NCI-H2081 (cell line): ENCODE data around the gene KPNA1.
"Not testable (repeated sequence)": the region's sequence is repeated elsewhere in the genome, so short reads cannot be mapped to it uniquely, and the experiment has no call there.

Source experiments
- DNase-seq, 2 experiments: peaks; one replicate each; lab custom pipeline; 2025; lab: John Stamatoyannopoulos, UW

KPNA1 gene

DNA sequence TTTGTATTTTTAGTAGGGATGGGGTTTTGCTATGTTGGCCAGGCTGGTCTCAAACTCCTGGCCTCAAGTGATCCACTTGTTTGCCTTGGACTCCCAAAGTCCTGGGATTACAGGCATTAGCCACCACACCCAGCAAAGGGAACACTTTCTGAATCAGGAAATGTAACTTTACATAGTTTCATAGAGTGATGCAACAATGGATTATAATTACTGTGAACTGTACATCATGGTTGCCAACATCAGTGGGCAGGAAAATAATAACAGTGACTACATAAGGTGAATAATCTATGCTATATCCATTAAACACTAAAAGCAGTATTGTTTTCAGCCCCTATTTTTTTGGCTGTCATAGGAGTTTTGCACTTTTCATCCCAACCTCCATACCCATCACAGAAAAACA is 5.0 kb upstream of the KPNA1 start:
- no peak for DNase-seq

DNA sequence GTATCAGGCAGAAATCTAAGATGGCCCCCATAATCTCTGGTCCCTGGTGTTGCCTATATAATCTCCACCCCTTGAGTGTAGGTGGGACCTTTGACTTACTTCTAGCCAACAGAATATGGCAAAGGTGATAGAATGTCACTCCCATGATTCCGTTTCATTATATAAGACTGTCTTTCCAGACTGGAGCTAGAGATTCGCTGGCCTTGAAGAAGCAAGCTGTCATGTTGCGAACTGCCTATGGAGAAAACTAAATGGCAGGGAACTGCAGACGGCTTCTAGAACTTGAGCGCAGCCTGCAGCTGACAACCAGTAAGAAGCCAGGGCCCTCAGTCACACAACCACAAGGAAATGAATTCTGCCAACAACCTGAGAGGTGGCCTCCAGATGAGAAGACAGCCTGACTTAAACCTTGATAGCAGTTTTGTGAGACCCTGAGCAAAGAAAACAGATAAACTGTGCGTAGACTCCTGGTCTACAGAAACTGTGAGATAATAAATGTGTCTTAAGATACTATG is 2.2 kb upstream of the KPNA1 start:
- DNase-seq = no peak

DNA sequence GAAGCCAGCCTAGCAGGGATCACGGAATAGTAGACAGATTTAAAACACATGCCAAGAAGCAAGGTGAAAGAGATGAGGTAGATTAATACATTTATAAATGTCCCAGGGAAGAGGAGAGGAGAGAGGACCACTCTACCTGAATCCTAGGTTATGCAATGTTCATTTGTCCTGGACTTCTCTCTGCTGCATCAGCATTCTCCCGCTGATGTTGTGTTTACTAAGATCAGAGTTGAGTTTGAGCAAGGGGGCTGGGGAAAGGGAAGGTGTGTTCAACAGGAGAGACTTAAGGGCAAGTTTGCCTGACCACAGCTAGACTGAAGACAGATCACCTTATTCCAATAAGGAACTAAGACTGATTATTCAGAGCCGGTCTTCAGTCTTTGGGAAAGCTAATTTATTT is 1.1 kb upstream of the KPNA1 start:
- no peak for DNase-seq

DNA sequence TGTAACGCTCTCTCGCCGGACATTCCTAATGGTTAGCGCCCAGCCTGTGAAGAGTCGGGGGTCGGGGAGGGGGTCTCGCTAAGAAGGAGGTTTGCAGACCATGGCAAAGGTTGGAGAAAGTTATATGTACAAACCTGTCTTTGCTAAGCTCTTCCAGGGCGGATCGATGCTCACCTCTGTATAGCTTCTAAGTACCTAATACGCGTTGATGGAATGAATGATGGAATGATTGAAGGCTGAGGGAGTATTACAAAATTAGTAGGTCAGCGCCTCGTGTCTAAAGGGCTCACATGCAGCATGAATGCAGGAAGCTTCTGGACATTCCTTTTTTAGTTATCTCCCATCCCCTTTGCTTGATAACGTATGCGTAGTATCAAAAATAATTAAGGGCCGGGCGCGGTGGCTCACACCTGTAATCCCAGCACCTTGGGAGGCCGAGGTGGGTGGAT is 305 bp upstream of the KPNA1 start:
- no peak for DNase-seq

DNA sequence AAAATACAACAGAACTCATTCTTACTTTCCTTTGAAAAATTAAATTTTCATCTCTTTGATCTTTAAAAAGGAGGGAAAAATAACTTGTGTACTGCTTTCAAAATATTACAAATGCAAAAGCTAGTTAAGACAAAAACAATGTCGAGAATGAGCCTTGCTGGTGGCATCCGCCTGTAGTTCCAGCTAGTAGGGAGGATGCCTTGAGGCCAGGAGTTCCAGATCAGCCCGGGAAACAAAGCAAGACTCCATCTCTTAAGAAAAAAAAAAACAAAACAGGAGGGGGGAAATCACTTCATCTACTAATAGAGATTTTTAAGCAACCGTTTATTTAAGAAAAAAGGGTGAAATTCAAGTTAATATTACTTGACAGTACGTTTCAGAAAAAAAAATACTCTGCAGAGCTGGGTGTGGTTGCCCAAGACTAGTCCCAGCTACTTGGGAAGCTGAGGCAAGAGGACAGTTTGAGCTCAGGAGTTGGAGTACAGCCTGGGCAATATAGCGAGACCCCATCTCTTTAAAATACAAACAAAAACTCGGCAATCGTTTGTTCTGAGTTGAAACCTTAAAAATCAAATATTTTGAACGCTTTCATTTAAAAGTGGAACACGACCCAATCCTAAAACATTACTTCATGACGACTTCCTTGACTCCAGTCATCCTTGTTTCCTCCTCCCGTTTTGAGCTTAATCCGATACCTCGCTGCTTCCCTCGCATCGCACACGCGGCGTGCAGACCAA is 1.2 kb downstream of the KPNA1 start:
- DNase-seq = no peak

DNA sequence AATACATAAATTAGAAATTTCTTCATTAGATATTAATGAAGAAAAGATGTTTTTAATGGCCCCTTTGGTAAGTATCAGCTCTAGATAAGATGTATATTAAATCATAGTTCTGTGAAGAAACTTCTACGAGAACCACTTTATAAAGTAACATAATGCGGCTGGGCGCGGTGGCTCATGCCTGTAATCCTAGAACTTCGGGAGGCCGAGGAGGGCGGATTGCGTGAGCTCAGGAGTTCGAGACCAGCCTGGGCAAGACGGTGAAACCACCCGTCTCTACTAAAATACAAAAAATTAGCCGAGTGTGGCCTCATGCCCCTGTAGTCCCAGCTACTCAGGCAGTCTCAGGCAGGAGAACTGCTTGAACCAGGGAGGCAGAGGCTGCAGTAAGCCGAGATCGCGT is 2.5 kb downstream of the KPNA1 start:
- no peak for DNase-seq

DNA sequence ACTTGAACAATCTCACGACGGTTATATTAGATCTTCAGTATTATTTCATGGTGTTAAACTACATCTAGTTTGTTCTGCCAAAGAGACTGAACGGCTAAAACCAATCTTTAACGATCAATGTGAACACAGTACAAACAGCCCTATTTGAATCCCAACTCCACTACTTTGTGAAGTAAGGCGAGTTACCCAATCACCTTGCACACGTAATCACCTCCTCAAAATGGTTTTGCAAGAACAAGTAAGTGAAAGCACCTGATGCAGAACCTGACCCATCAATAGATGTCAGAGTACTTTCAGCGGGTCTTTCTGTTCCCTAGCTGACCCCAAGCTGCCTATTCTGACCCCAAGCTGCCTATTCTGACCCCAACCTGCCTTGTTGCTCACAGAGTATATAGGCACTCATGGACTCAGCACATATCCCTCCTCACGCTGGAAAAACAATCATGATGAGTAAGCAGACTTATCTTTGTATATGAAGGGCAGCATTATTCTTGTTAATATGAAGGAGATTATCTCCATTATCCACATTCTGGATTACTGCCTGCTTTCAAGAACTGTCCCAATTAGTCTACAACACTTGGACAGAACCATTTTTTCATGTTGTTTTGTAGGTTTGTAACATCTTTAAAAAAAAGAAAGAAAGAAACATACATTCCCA is 3.7 kb downstream of the KPNA1 start:
- DNase-seq = no peak

DNA sequence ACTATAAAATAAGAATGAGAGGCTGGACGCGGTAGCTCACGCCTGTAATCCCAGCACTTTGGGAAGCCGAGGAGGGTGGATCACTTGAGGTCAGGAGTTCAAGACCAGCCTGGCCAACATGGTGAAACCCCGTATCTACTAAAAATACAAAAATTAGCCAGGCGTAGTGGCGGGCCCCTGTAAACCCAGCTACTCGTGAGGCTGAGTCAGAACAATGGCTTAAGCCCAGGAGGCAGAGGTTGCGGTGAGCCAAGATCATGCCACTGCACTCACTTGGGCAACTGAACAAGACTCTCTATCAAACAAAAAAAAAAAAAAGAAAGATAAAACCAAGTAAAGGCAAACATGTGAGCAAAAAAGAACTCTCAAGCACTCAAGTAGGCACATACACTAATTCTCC is 5.8 kb downstream of the KPNA1 start:
- not testable (repeated sequence) for DNase-seq

DNA sequence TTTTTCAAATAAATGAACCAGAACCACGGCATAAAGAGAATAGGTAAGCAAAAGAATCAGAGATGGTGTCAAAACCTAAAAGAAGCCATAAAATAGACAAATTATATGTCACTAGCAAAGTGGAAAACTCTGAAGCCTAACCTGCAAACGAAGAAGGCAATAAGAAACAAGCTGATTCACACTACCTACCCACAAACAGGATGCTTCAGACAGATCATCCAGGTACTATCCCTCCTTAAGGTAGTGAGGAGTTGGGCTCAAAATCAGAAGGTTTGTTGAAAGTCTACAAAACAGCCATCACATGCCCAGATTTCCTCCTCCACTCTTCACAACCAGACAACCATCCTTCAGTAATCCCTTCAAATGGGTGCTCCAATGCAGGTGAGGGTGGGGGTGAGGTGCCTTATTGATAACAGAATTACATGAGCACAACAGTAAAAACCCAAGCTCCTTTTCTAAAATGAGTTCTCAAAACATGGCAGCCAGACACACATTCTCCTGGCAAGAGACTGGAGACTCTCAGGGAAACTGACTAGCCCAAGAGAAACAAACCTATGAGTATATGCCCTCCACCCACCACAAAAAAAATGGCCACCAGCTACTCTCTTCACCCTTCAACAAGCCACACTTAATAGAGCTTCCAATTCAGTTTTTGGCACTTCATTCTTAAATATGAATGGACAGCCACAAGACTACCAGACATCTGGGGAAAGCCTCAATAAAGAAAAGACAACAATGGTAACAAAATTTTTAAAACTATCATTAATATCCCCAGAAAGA is 6.4 kb downstream of the KPNA1 start:
- DNase-seq = no peak

DNA sequence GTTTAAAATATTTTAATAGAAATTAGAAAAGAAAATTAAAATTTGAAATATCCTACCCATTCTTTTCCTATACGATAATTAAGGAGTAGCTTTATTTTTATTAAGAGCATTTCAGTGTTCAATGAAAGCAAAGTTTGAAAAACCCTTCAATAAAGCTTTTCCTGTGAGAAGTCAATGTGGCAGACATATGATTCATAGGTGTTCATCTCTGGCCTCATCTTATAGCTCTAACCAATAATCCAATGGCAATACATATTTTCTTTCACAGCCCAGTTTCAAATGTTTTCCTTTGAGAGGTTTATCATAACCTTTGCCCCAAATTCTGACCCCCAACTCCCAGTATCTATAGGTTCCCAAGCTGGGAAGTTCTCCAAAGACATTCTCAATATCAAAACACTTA is 8.3 kb downstream of the KPNA1 start:
- no peak for DNase-seq

DNA sequence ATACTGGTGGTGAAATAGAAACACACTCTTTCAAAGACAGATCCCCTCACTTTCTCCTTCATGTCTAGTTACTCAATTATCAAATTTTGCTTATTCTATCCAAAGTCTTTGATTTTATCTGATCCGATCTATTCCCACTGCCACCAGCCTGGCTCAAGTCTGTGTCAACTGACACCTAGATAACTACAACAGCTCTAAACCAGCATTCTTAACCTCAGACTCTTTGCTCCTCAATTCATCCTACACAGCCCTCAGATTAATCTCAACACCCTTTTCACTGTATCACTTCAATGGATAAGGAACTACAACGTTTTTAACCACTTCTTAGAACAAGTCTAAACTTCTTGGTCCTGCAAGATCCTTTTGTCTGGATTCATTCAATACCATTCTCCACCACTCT is 9.1 kb downstream of the KPNA1 start:
- DNase-seq = no peak

DNA sequence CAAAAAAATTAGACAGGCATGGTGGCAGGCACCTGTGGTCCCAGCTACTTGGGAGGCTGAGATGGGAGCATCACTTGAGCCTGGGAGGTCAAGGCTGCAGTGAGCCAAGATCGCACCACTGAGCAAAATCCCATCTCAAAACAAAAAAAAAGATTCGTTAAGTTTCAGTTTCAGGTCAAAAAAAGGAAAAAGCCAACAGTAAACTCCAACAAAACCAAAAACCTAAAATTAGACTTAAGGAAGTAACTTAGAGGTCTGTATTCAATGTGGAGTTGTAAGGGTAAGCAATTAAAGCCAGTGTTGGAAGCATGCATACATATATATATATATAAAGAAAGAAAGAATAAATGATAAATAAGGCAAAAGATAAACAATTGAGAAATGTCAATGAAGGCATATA is 11.8 kb downstream of the KPNA1 start:
- DNase-seq = no peak

DNA sequence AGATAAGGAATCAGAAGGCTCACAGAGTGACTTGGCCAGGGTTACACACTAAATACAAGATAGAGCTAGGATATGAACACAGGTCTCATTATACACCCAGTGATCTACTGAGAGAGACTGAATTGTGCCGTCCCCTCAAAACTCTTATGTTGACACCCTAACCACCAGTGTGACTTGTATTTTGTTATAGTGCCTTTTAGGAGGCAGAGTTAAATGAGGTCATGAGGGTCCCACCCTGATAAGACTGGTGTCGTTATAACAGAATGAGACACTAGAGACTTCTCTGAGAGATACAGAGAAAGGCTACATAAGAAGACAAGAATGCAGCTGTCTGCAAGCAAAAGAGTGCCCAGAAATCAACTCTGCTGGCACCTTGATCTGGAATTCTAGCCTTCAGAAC is 12.6 kb downstream of the KPNA1 start:
- no peak for DNase-seq

DNA sequence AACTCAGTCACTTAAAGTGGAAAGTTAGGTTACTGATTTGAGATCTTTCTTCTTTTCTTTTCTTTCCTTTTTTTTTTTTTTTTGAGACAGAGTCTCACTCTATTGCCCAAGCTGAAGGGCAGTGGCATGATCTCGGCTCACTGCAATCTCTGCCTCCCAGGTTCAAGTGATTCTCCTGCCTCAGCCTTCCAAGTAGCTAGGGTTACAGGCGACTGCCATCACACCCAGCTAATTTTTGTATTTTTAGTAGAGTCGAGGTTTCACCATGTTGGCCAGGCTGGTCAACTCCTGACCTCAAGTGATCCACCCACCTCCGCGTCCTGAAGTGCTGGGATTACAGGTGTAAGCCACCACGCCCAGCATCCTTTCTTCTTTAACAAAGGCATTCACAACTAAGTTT is 13.8 kb downstream of the KPNA1 start:
- not testable (repeated sequence) for DNase-seq

DNA sequence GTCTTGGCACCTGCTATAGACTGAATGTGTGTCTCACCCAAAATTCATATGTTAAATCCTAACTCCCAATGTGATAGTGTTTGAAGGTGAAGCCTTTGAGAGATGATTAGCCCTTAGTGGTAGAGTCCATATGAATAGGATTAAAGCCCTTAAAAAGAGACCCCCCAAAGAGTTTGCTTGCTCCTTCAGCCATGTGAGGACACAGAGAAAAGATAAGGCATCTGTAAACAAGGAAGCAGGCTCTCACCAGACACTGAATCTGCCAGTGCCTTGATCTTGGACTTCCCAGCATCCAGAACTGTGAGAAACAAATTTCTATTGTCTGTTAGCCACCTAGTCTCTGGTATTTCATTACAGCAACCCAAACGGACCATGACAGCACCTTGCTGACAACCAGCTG is 16.6 kb downstream of the KPNA1 start:
- no peak for DNase-seq

DNA sequence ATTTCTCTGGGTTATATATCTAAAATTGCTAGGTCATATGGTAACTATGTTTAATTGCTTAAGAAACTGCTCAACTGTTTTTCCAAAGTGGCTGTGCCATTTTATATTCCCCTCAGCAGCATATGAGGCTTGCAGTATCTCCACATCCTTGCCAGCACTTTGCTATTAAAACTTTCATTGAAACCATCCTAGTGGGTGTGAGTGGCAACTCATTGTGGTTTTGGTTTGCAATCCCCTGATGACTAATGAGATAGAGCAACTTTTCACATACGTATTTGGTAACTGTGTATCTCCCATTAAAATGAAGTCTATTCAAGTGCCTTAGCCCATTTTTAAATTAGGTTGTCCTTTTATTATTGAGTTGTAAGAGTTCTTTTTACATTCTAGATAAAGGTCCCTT is 17.3 kb downstream of the KPNA1 start:
- DNase-seq = no peak

DNA sequence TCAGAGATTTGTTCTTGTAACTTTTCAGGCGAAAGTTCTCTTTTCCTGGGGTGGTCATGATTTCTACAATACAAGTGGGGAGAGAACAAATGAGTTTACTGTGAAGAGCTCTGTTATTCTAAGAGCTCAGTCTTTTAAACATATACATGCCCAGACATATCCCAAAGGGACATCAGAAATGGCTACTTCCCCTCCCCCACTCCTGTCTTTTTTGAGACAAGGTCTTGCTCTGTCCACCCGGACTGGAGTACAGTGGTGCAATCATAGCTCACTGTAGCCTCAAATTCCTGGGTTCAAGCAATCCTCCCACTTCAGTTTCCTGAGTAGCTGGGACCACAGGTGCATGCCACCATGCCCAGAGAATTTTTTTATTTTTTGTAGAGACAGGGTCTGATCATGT is 18.2 kb downstream of the KPNA1 start:
- DNase-seq = no peak

DNA sequence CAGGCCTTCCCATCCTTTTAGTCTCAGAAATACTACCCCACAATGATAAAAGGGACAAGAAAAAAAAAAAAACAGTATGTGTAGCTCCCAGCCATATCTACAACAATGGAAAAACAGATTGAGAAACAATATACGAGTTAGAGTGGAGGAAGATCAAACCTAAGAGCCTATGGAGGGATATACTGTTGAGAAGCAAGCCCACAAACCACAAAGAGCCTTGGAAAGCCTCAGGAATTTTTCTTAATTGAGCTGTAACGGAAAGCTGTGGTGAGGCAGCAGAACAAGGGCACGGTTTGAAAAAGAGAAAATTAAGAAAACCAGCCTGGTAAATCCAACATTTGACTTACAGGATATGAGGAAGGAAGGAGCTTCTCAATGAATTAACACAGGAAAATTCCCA is 21.4 kb downstream of the KPNA1 start:
- no peak for DNase-seq

DNA sequence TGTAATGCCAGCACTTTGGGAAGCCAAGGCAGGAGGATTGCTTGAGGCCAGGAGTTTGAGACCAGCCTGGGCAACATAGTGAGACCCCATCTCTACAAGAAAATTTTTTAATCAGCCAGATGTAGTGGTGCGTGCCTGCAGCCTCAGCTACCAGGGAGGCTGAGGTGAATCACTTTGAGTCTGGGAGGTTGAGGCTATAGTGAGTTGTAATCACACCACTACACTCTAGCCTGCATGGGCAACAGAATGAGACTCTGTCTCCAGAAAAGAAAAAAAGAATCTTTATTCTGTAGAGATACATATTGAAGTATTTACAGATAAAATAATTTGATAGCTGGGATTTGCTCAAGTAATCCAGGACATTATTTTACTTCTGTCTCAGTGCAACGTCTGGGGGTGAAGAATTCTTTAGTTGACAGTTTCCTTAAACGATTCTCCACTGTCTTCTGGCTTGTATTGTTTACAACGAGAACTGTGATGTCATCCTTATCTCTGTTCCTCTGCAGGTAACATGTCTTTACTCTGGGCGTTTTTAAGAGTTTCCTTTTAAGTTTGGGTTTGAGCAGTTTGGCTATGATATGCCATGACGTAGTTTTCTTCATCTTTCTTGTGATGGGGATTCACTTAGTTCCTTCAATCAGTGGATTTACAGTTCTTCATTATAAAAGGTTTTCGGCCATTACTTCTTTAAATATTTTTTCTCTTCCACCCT is 26.3 kb downstream of the KPNA1 start:
- no peak for DNase-seq

DNA sequence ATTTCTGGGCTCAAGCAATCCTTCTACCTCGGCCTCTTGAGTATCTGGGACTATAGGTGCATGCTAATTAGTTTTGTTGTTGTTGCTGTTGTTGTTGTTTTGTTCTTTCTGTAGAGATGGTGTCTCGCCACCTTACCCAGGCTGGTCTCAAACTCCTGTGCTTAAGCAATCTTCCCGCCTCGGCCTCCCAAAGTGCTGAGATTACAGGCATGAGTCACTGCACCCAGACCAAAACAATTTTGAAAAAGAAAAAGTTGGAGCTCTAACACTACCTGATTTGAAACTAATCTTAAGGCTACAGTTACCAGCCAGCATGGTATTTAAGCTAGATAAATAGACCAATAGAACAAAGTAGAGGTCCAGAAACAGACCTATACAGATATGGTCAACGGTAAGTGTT is 29.8 kb downstream of the KPNA1 start:
- no peak for DNase-seq

DNA sequence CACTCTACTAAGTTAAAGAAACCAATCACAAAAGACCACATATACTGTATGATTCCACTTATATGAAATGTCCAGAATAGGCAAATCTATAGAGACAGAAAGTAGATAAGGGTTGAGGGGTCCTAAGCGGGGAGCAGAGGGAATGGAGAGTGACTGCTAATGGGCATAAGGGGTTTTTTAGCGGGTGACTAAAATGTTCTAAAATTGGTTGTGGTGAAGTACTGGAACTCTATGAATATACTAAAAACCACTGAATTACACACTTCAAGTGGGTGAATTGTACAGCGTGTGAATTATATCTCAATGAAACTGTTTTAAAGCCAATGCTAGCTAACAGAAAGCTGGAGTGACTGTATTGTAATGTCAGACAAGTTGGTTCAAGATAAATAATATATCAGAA is 33.3 kb downstream of the KPNA1 start:
- DNase-seq = no peak

DNA sequence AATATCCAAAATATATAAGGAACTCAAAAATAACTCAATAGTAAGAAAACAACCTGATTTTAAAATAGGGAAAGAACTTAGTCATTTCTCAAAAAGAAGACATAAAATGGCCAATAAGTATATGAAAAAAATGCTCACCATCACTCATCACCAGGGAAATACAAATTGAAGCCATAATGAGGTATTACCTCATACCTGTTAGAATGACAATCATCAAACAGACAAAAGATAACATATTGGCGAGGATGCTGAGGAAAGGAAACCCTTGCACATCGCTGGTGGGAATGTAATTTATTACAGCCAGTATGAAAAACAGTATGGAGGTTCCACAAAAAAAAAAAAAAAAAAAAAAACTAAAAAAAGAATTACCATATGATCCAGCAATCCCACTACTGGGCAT is 38.2 kb downstream of the KPNA1 start:
- DNase-seq = no peak
